OCI-LY1 (cell line): ENCODE results near the gene TNPO3.

Source experiments
- H2AFZ ChIP-seq: fragments of 200-600 bp; sonication (generic), shearing (Covaris generic); 2 replicates; pipeline ENCODE4 v1.6.0; 2014; ENCODE audit warnings: antibody characterized with exemption, mild to moderate bottlenecking, low read length
- H3F3A ChIP-seq: fragments of 200-600 bp; sonication (generic), shearing (Covaris generic); 2 replicates; pipeline ENCODE4 v1.6.0; 2014; ENCODE audit warnings: mild to moderate bottlenecking, antibody characterized with exemption, low read length, moderate library complexity; ENCODE audit not compliant: insufficient read depth
- H3K27ac ChIP-seq: fragments of 200-600 bp; sonication (generic); 2 replicates; pipeline ENCODE4 v1.5.1; 2014; ENCODE audit warnings: low read length, mixed run types, mild to moderate bottlenecking, low read depth; ENCODE audit not compliant: poor library complexity, severe bottlenecking
- H3K27me3 ChIP-seq: fragments of 200-600 bp; sonication (generic); 2 replicates; pipeline ENCODE4 v1.6.0; 2014; ENCODE audit warnings: antibody characterized with exemption, mild to moderate bottlenecking, low read length, moderate library complexity; ENCODE audit not compliant: insufficient read depth
- H3K36me3 ChIP-seq: fragments of 200-600 bp; sonication (generic); 2 replicates; pipeline ENCODE4 v1.6.1; 2014; ENCODE audit warnings: mild to moderate bottlenecking, antibody characterized with exemption, low read length, moderate library complexity, mixed read lengths; ENCODE audit not compliant: insufficient read depth
- H3K4me1 ChIP-seq: fragments of 200-600 bp; sonication (generic); 2 replicates; pipeline ENCODE4 v1.5.1; 2014; ENCODE audit warnings: mild to moderate bottlenecking, low read length, moderate library complexity; ENCODE audit not compliant: insufficient read depth, severe bottlenecking
- H3K4me2 ChIP-seq: fragments of 200-600 bp; sonication (generic), shearing (Covaris generic); 2 replicates; pipeline ENCODE4 v1.6.1; 2014; ENCODE audit warnings: low read length
- H3K4me3 ChIP-seq: fragments of 200-600 bp; sonication (generic); 2 replicates; pipeline ENCODE4 v1.5.1; 2014; ENCODE audit warnings: low read length, low read depth, mild to moderate bottlenecking, mixed read lengths; ENCODE audit not compliant: poor library complexity, severe bottlenecking
- H3K79me2 ChIP-seq: fragments of 200-600 bp; shearing (Covaris generic); 2 replicates; pipeline ENCODE4 v1.6.1; 2016; ENCODE audit warnings: mixed run types, low read length, mixed read lengths; ENCODE audit not compliant: insufficient read depth
- H3K9ac ChIP-seq: fragments of 200-600 bp; sonication (generic), shearing (Covaris generic); 2 replicates; pipeline ENCODE4 v1.6.1; 2014; ENCODE audit warnings: mild to moderate bottlenecking, low read length, mixed read lengths
- H3K9me2 ChIP-seq: fragments of 200-600 bp; sonication (generic), shearing (Covaris generic); 2 replicates; pipeline ENCODE4 v1.6.1; 2014; ENCODE audit warnings: low read depth, mild to moderate bottlenecking, low read length, mixed read lengths
- H3K9me3 ChIP-seq: fragments of 200-600 bp; shearing (Covaris generic); 2 replicates; pipeline ENCODE4 v1.6.1; 2014; ENCODE audit warnings: low read length, mixed read lengths
- H4K20me1 ChIP-seq: fragments of 200-600 bp; sonication (generic), shearing (Covaris generic); 2 replicates; pipeline ENCODE4 v1.6.0; 2016; ENCODE audit warnings: mild to moderate bottlenecking, low read length; ENCODE audit not compliant: insufficient read depth
- EZH2 ChIP-seq: fragments of 200-600 bp; sonication (generic), shearing (Covaris generic); IDR thresholded peaks from 2 replicates; pipeline ENCODE4 v1.8.0; 2017; ENCODE audit warnings: borderline replicate concordance, mixed run types, mild to moderate bottlenecking, antibody characterized with exemption, low read length, moderate library complexity, mixed read lengths
- TF ChIP-seq, protein P1 (sequence below): fragments of 200-600 bp; sonication (generic), shearing (Covaris generic); IDR thresholded peaks from 2 replicates; pipeline ENCODE4 v1.5.1; 2017; ENCODE audit warnings: mild to moderate bottlenecking, antibody characterized with exemption, low read length, moderate library complexity, mixed read lengths

The TNPO3 gene

DNA sequence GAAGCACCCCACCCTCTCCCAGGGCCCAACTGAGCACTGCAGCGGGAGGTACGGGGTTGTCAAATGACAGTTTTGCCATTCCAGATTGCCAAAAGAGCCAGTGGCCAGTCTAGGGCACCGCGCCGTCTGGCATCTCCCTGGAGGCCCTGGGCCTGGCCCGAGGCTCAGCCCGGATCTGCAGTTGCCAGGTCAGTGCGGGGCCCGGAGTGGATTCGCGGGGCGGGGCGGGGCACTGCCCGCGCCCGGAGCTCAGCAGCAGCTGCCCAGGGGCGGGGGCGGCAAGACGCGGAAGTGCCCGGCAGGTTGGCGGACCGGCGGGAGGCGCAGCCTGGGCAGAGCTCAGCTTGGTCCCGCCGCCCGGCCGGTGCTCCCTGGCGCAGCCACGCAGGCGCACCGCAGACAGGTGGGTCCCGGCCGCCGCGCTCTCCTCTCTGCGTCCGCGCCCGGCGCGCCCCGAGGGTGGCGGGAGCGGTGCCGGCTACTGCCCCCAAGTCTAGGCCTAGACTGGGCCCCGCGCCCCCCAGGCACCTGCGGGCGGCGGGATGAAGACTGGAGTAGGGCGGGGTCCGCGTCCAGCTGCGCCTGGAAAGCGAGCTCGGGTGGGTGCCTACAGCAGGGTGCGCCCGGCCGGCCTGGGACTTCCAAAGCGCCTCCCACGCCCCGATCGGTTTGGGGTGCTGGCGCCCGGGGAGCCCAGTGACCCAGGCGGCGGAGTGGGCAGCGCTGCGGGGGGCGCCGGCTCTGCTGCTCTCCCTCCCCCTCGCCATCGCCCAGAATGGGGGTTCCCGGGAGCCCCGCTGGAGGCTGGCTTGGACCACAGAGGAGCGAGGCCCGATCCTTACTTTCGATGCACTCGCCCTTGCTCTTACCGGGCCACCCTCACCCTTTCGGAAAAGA, 117.0 kb downstream of the TNPO3 start, which contains the start of gene IRF5:
TSS of gene IRF5 (plus strand) at position 281 of the 897 bp plus-strand sequence. CDS start 4,155 bp downstream, outside the sequence.
- Histone ChIP-seq H4K20me1 (no peaks in the 10 kb centered on the region), H2AFZ (no peak within 1 kb of the TSS), H3K36me3 (no peaks in the 10 kb centered on the region), H3K9me3 (no peaks in the 10 kb centered on the region), H3K4me2 (peak within 1 kb of the TSS; percentile 76), H3K27me3 (0 out of 2 replicates have a peak, but pooled peaks cover 10% of the 10 kb centered on the region), H3K9me2 (no peaks in the 10 kb centered on the region), H3K4me3 (peak within 1 kb of the TSS; percentile 66), H3K4me1 (peaks cover 49% of the 10 kb centered on the region), H3K79me2 (no peaks in the 10 kb centered on the region), H3K9ac (peak within 1 kb of the TSS; percentile 55), H3F3A (no peaks in the 10 kb centered on the region), H3K27ac (no peak within 1 kb of the TSS)
- TF ChIP-seq, protein P1, sequence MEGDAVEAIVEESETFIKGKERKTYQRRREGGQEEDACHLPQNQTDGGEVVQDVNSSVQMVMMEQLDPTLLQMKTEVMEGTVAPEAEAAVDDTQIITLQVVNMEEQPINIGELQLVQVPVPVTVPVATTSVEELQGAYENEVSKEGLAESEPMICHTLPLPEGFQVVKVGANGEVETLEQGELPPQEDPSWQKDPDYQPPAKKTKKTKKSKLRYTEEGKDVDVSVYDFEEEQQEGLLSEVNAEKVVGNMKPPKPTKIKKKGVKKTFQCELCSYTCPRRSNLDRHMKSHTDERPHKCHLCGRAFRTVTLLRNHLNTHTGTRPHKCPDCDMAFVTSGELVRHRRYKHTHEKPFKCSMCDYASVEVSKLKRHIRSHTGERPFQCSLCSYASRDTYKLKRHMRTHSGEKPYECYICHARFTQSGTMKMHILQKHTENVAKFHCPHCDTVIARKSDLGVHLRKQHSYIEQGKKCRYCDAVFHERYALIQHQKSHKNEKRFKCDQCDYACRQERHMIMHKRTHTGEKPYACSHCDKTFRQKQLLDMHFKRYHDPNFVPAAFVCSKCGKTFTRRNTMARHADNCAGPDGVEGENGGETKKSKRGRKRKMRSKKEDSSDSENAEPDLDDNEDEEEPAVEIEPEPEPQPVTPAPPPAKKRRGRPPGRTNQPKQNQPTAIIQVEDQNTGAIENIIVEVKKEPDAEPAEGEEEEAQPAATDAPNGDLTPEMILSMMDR = no peak
- TF ChIP-seq EZH2 = no peak

- Histone ChIP-seq H3K9me3 (no peaks in the 10 kb centered on the region), H3K36me3 (no peaks in the 10 kb centered on the region), H3K27me3 (0 out of 2 replicates have a peak, but pooled peaks cover 10% of the 10 kb centered on the region), H3K4me1 (peaks cover 50% of the 10 kb centered on the region), H3K4me3 (peak overlapping the region; percentile 66), H3K79me2 (no peaks in the 10 kb centered on the region), H4K20me1 (no peaks in the 10 kb centered on the region), H3F3A (no peaks in the 10 kb centered on the region), H3K27ac (no peak overlapping the region), H3K9ac (peak overlapping the region; percentile 55; the same call in 1 of the 2 replicates), H3K9me2 (no peaks in the 10 kb centered on the region), H3K4me2 (peak overlapping the region; percentile 76), H2AFZ (no peak overlapping the region)
- TF ChIP-seq, protein P1 = no peak
- TF ChIP-seq EZH2 = no peak
Observed at GRCh38 chr7:128937271-128937646, 117.7 kb downstream of the TNPO3 start.

DNA sequence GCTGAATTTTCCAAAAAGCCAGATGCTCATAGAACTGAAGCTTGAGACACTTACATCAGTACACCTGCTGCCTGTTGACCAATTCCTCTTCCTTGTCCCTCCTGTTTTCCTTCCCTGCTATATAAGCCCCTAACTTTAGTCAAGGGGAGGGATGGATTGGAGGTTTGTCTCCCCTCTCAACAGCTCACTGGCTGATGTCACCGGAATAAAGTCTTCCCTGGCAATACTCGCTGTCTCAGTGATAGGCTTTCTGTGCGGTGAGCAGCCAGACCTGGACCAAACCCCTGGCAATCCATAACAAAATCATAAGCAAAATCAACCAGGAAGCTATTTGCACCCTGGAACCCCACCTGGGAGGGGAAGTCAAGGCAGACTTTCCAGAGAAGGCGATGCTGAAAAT, 118.1 kb downstream of the TNPO3 start:
- H4K20me1 ChIP-seq = no peaks in the 10 kb centered on the region
- 0 out of 2 replicates have a peak, but pooled peaks cover 13% of the 10 kb centered on the region for H3K27me3 ChIP-seq
- no peaks in the 10 kb centered on the region for H3F3A ChIP-seq
- H3K4me3 ChIP-seq = no peak overlapping the region
- no peaks in the 10 kb centered on the region for H3K79me2 ChIP-seq
- H3K9me2 ChIP-seq = no peaks in the 10 kb centered on the region
- no peak overlapping the region for H3K27ac ChIP-seq
- no peak overlapping the region for H2AFZ ChIP-seq
- no peak overlapping the region for H3K4me2 ChIP-seq
- TF ChIP-seq, protein P1 = no peak
- no peak for TF ChIP-seq EZH2
- no peaks in the 10 kb centered on the region for H3K36me3 ChIP-seq
- no peaks in the 10 kb centered on the region for H3K9me3 ChIP-seq
- H3K9ac ChIP-seq = no peak overlapping the region
- H3K4me1 ChIP-seq = peaks cover 50% of the 10 kb centered on the region
